ENCODE measurements around the gene TESK2.

DNA sequence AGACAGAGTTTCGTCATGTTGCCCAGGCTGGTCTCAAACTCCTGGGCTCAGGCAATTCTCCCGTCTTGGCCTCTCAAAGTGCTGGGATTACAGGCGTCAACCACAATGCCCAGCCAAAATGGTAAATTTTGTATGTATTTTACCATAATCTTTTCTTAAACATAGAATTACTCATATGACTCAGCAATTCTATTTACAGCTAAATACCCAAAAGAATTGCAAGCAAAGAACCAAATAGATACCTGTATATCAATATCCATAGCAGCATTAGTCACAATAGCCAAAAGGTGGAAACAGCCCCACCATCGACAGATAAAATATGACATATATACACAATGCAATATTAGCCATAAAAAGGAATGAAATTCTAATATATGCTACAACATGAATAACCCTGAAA is 36.5 kb downstream of the TESK2 start:
- no peak for TF ChIP-seq RAD21 (IDR thresholded peaks at IDR 0.05; ENCODE audit: low read length)
- TF ChIP-seq, protein P1, sequence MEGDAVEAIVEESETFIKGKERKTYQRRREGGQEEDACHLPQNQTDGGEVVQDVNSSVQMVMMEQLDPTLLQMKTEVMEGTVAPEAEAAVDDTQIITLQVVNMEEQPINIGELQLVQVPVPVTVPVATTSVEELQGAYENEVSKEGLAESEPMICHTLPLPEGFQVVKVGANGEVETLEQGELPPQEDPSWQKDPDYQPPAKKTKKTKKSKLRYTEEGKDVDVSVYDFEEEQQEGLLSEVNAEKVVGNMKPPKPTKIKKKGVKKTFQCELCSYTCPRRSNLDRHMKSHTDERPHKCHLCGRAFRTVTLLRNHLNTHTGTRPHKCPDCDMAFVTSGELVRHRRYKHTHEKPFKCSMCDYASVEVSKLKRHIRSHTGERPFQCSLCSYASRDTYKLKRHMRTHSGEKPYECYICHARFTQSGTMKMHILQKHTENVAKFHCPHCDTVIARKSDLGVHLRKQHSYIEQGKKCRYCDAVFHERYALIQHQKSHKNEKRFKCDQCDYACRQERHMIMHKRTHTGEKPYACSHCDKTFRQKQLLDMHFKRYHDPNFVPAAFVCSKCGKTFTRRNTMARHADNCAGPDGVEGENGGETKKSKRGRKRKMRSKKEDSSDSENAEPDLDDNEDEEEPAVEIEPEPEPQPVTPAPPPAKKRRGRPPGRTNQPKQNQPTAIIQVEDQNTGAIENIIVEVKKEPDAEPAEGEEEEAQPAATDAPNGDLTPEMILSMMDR (IDR thresholded peaks at IDR 0.05), result no peak
- TF ChIP-seq EP300 (IDR thresholded peaks at IDR 0.05; ENCODE audit: borderline replicate concordance in 1 of 2, low read depth in 1 of 2, low read length in 1 of 2), result no peak
- no peak for TF ChIP-seq FOSL2 (IDR thresholded peaks at IDR 0.05; ENCODE audit: borderline replicate concordance, low read depth)
- TF ChIP-seq, protein P2, sequence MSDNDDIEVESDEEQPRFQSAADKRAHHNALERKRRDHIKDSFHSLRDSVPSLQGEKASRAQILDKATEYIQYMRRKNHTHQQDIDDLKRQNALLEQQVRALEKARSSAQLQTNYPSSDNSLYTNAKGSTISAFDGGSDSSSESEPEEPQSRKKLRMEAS (IDR thresholded peaks at IDR 0.05; ENCODE audit: low read depth), result no peak
- TF ChIP-seq TAF1 (IDR thresholded peaks at IDR 0.05; ENCODE audit: borderline replicate concordance, low read depth, low read length), result no peak
- TF ChIP-seq GABPA (IDR thresholded peaks at IDR 0.05; ENCODE audit: low read depth), result no peak
- TF ChIP-seq YY1 (IDR thresholded peaks at IDR 0.05; ENCODE audit: low read depth), result no peak
